DMS 273 (cell line): Measurements from ENCODE around the gene ABHD14A.

Source experiments
- DNase-seq: peaks from one replicate; lab custom pipeline; 2025; ENCODE audit not compliant: unreplicated experiment; lab: John Stamatoyannopoulos, UW

Gene ABHD14A

GRCh38 chr3:51940648-51941462, 34.0 kb upstream of the ABHD14A start:
- DNase-seq: no peak

- no peak for DNase-seq
These were observed 33.4 kb upstream of the ABHD14A start for GRCh38 chr3:51941463-51941797.

GRCh38 chr3:51941798-51942602, 32.9 kb upstream of the ABHD14A start, which contains the start of the genes PARP3 and RRP9:
TSS of gene PARP3 (plus strand) at chr3:51942363. CDS start at chr3:51943356, 993 bp downstream.
TSS of gene RRP9 (minus strand) at chr3:51941904. CDS start at chr3:51941867, 37 bp downstream.
- peak; percentile 99 for DNase-seq

GRCh38 chr3:51942603-51943450, 32.0 kb upstream of the ABHD14A start:
- DNase-seq: peak; percentile 46

GRCh38 chr3:51943451-51944391, 31.1 kb upstream of the ABHD14A start:
- no peak for DNase-seq

GRCh38 chr3:51944451-51945021, 30.3 kb upstream of the ABHD14A start:
- DNase-seq: no peak

GRCh38 chr3:51945031-51945840, 29.6 kb upstream of the ABHD14A start:
- no peak for DNase-seq

DNA sequence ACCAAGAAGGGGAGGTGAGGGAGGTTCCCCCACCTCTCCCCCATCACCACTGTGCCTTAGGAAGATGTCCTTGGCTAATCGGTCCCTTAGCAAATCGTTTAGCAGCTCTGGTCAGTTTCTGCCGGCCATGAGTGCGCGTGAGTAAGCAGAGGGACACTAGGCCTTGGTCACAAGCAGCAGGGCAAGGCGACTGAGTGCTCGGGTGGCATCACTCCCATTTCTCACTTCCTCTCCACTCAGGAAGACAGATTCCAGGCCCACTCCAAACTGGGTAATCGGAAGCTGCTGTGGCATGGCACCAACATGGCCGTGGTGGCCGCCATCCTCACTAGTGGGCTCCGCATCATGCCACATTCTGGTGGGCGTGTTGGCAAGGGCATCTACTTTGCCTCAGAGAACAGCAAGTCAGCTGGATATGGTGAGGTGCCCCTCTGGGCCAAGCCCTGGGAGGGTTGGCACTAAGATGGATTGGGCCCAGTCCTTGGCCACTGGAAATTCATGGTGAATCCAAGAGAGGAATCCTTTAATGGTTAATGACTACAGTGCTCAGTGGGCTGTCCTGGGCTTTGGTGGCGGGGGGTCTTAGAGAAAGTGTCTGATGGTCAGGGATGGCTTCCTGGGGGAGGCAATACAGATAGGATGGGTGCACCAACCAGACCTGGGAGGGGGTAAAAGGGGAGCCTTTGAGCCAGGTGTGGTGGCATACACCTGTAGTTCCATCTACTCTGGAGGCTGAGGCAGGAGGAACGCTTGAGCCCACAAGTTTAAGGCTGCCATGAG, 28.7 kb upstream of the ABHD14A start:
- DNase-seq: no peak

- no peak for DNase-seq
These were observed 28.1 kb upstream of the ABHD14A start for GRCh38 chr3:51946796-51947195.

DNA sequence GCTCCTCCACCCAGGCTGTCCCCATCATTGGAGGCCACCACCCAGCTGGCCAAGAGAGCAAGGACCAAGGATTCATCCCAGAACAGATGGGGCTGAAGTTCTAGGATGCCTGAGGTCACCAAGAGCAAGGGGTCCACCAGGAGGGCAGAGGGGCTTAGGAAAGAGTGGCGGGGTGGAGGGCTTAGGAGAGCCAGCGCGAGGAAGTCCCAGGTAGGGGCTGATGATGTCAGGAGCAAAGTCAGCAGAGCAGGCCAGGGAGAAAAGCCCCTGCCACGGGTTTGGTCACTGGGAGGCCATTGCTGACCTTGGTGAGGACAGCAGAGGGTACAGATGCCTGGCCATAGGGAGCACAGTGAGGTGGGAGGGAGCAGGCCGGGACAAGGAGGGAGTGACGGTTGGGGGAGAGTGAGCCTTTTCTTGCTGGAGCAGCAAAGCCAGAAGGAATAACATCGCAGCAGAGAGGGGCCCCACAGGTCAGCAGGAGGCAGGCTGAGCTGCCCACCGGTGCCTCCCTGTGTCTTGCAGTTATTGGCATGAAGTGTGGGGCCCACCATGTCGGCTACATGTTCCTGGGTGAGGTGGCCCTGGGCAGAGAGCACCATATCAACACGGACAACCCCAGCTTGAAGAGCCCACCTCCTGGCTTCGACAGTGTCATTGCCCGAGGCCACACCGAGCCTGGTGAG, 27.5 kb upstream of the ABHD14A start:
- no peak for DNase-seq

DNA sequence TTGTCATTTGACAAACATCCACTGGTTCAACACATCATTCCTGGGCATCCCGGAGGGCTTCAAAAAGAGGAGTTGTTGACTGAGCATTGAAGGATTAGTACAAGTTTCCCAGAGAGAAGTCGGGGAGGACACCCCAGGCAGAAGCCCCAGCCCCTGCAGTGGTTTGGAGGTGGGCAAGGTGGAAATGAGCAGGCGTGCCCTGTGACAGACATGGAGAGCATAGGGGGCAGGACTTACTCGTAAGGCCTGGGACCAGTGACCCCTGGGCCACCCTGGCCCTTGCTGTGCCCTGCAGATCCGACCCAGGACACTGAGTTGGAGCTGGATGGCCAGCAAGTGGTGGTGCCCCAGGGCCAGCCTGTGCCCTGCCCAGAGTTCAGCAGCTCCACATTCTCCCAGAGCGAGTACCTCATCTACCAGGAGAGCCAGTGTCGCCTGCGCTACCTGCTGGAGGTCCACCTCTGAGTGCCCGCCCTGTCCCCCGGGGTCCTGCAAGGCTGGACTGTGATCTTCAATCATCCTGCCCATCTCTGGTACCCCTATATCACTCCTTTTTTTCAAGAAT, 26.8 kb upstream of the ABHD14A start:
- no peak for DNase-seq

DNA sequence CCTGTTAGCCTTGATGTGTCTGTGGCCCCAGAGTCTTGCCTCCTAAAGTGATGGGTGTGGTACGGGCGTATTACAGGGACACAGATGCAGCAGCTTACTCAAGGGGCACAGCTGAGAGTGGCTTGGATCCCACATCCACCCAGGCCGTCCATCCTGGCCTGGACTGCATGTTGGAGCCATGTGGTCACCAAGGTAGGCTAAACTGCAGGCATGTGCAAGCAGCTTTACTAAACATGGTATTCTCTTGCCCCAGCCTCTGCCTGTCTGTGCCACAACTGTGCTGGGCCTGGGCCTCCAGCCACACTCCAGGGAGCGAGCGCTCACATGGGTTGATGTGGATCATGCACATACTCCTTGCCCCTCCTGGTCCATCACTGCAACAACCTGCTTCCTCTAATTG, 25.7 kb upstream of the ABHD14A start:
- DNase-seq: no peak

- DNase-seq: no peak
These were observed 24.0 kb upstream of the ABHD14A start for GRCh38 chr3:51950899-51951298.

- peak; percentile 26 for DNase-seq
These were observed 21.4 kb upstream of the ABHD14A start for GRCh38 chr3:51953445-51953844.

DNA sequence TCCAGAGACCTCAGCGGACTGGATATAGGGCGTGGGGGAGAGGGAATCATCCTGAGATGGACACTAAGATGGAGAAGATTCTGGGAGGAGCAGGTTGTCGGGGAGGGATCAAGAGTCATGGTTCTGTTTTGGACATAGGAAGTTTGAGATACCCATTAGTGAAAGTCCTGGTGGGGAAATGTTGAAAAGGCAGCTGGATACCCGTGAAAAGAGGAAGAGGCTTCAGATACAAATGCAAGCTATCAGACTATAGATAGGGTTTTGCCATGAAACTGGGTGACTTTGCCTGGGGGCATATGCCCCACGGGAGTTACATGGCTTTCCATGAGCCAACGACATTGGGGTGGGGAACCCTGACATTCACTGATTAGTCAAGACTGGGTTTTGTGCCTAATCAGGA, 20.8 kb upstream of the ABHD14A start:
- DNase-seq: no peak

GRCh38 chr3:51954713-51955112, 20.2 kb upstream of the ABHD14A start:
- DNase-seq: no peak

DNA sequence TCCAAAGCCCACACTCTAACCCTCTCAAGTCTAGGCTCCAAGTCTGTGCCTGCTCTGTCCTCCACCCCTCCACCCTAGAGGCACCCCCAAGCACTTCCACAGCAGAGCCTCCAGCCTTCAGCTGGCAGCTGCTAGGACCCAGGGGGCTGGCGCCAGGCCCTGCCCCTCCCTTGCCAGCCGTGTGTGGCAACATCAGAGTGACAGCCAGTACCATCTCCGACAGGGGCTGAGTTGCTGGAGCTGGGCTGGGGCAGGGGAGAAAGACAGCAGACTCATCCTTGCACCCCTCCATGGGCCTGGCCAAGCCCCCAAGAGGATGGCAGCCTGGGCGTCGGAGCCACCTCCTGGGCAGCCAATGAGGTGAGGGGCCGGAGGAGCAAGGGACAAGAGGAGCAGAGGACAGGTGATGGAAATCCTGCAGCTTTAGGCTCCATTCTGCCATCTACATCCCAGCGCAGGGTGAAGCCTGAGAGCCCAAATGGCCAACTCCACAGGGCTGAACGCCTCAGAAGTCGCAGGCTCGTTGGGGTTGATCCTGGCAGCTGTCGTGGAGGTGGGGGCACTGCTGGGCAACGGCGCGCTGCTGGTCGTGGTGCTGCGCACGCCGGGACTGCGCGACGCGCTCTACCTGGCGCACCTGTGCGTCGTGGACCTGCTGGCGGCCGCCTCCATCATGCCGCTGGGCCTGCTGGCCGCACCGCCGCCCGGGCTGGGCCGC, 19.5 kb upstream of the ABHD14A start, which contains the start of gene GPR62:
Gene GPR62 (plus strand): TSS at position 207 of the 718 bp plus-strand sequence. CDS start 272 bp downstream, at position 479.
- peak; percentile 46 for DNase-seq
